Prostate gland (tissue), 2 donors: ENCODE measurements around the gene FBXW8.

Experiments
- CTCF ChIP-seq, 4 experiments: fragments of 200-600 bp in 2 of 4; fragments of 450-650 bp in 2 of 4; sonication (generic) in 2 of 4; IDR thresholded peaks; 1 replicate in 3 of 4; 2 replicates in 1 of 4; pipeline ENCODE4 v1.5.1; 2016 to 2019; ENCODE audit warnings: antibody characterized with exemption in 4 of 4, mild to moderate bottlenecking in 2 of 4, moderate library complexity in 2 of 4
- POLR2A ChIP-seq: fragments of 450-650 bp; IDR thresholded peaks from one replicate; pipeline ENCODE4 v1.6.1; 2016; ENCODE audit warnings: antibody characterized with exemption, mild to moderate bottlenecking

- TF ChIP-seq POLR2A (no peak), CTCF (IDR thresholded peaks at IDR 0.05) (no peak)
These were observed 160.3 kb downstream of the FBXW8 start for GRCh38 chr12:117071009-117071408.
